AG09319 (cell line): ENCODE results near the gene BCAS3.
A peak's percentile ranks its signal among the peaks of the same experiment; 100 is the strongest.

Experiments
- DNase-seq: peaks from one replicate; pipeline ENCODE4 v3.0.0-alpha.2; 2010; ENCODE audit warnings: low read depth; ENCODE audit errors: extremely low read depth
- TF ChIP-seq, protein P1 (sequence below): IDR thresholded peaks from 2 replicates; pipeline ENCODE4 v1.5.1; 2011; ENCODE audit warnings: low read depth, mild to moderate bottlenecking, inconsistent platforms, low read length, moderate library complexity

Gene BCAS3

DNA sequence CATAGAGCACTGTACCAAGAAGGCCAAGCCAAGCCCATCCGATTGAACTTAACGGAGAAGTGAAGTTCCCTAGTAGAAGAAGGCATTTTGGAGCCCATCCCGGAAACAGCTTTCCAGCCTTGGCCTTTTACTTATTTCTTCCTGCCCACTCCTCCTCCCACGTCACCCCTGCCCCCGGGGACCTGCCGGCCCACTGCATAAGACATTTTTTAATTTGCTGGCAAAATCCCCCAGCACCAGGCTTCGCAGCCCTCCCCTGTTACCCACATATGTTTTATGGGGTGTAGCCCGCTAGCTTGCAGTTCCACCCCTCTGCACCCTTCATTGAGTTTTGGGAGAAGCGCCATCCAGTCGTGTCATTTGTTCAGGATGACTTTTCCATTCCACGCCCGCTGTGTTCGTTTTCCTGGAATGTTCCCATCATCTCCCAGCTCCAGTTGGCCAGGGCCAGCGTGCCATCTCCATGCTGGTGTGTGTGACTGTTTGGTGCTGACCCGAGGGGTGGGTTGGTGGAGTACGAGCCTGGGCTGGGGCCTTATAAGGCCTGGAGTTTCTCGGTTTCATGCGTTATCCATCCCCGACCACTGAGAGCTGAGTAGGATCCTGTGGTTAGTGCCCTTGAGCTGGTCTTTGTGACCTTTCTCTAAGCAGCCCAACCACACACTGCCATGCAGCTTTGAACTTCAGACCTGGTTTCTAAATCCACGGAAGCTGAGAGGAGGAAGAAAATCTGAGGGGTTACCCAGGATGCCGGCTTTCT, 702.0 kb downstream of the BCAS3 start:
- DNase-seq: no peak

DNA sequence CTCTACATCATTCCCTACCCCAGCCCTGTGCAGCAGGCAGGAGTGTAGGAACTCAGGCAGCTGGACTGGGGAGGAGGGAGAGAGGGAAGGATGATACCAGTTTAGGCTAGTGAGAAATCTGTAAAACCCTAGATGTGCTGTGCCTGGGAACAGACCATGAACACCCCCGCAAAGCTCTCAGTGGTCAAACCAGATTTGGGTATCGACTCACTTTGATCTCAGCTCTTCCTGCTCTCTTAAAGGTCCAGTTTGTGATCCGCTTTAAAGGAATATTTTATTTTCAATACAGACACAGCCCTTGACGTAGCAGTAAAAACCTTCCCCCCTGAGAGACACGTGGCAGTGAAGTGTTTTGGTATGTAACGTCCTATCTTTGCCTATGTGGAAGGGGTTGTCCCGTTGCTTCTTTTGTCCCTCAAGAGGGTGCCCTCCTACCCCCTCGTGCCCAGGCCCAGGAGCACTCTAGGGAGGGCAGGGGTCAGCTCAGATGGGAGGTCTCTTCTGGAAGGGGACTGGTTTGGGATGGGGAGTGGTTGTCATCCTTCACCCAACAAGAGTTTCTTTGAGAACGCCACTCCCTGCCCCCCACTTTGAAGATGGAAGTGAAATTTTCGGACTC, 702.7 kb downstream of the BCAS3 start:
- TF ChIP-seq, protein P1, sequence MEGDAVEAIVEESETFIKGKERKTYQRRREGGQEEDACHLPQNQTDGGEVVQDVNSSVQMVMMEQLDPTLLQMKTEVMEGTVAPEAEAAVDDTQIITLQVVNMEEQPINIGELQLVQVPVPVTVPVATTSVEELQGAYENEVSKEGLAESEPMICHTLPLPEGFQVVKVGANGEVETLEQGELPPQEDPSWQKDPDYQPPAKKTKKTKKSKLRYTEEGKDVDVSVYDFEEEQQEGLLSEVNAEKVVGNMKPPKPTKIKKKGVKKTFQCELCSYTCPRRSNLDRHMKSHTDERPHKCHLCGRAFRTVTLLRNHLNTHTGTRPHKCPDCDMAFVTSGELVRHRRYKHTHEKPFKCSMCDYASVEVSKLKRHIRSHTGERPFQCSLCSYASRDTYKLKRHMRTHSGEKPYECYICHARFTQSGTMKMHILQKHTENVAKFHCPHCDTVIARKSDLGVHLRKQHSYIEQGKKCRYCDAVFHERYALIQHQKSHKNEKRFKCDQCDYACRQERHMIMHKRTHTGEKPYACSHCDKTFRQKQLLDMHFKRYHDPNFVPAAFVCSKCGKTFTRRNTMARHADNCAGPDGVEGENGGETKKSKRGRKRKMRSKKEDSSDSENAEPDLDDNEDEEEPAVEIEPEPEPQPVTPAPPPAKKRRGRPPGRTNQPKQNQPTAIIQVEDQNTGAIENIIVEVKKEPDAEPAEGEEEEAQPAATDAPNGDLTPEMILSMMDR: no peak
- DNase-seq: no peak

More for the DNA sequence above, 702.0 kb downstream of the BCAS3 start:
- TF ChIP-seq, protein P1: no peak

DNA sequence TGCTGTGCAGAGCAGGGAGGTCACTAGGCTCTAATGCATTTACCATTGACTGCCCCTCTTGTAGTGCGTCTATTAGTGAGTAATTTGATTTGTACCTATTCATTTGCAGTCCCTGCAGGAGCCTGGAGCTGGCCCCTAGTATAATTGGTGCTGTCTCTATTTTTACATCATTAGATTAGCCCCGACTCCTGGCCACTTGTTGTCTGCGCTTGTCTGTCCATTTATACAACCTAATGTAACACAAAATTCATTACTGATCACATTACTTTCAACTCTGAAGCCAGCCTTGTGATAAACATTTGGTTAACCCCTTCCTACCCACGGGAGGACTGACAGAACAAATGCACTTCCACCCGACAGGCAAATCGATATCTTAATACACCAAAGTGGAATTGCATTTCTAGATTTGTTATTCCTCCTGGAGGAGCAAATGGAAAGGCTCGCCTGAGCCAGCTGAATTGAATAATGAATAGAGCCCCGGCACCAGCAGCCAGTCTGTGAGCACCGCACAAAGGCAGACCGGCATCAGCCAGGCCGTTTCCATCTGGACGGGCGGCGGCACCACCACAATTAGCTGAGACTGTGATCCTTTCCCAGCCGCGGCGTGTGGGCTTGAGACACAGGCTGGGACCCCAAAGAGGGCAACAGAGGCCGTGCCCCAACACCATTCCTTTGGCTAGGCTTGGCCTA, 703.3 kb downstream of the BCAS3 start:
- TF ChIP-seq, protein P1: no peak
- DNase-seq: no peak

DNA sequence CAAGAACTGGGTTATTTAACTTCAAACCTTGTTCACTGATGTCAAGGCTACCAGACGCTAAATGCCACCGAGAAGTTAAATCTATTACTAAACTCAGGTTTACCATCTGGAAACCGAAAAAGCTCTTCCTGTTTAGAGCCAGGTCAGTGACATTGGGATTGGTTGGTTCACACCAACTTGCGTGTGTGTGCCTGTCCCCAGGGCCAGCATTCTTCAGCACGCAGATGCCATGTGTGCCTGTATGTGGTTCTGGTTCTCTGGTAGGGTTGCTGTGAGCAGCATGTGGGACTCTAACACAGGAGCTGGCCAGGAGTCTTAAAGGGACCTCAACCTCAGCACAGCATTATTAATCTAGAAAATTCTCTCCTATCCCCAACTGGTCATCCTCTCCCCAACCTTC, 703.9 kb downstream of the BCAS3 start:
- TF ChIP-seq, protein P1: no peak
- DNase-seq: no peak

DNA sequence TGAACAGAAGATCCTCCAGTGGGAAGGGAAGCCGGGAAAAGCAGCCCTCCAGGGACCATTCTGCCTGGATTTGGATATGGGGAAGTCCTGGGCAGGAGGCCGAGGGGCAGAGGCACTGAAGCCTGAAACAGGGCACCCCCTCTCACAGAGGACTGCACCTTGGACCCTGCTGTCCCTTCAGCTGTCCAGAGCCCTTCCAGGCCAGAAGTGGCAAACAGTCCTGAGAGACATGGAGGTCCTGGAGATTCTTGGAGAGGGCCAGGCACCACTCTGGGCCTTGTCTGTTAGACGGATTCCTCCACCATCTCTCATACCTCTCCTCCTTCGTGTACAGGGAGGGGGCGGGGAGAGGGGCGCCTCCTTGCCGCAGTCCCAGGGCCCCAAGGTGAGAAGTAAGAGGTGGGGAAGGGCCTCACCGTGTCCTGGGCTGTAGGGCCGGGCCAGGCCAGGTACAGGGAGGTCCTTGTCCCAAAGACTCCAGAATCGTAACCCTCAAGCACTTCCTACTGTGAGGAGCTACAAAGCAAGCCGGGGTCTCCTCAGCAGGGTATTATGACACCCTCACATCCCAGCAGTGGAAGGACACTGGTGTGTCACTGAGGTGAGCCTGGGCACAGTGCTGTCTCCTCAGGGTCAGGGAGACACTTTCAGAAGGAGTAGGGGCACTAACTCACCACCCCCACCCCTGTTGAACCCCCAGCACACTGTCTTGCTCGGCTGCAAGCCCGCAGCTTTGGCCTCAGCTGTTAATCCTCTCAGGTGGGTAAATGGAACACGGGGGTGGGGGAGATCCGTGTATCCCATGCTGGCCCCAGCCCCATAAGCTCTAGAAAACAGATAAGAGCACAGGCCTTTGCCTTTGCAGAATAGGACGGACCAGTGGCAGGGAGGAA, 705.4 kb downstream of the BCAS3 start:
- TF ChIP-seq, protein P1: no peak

DNA sequence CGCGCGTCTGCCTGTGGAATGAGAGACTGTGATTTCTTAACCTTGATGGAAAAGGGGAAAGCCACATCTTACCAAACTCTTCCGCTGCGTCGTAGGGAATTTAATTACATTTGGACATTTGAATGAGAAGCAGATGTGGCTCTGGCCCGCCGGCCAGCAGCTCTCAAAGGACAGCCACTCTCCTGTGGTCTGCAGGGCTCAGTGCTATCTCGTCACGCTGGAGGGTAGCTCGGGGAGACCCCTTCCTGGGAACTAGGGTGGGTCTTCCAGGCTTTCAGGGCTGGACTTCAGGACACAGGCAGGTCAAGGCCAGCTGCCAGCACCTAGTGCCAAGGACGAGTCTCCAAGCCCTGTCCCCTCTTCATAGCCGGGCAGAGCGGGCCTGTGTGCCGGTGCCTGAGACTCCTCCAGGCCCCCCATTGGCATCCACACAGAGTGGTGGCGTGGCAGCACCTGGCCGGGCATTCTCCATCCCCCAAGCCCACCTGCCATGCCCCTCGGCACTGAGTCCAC, 706.1 kb downstream of the BCAS3 start:
- peak; percentile 74 for DNase-seq
- TF ChIP-seq, protein P1: no peak

More for the DNA sequence above, 705.4 kb downstream of the BCAS3 start:
- DNase-seq: no peak
